ENCODE measurements around the gene CCT7. TPM values are rescaled to one million over a fixed set of nuclear protein-coding genes. Genes with fewer than 3 reads are reported as not detected.

The CCT7 gene
- total and polyA plus RNA-seq, 2 donors (not counting 3 experiments of a cell fraction or from before 2014, with no cell fraction given) = 343 to 362 TPM

GRCh38 chr2:73250872-73251846, 17.1 kb downstream of the CCT7 start:
- Histone ChIP-seq H3K9me1 (replicated peaks; ENCODE audit: control insufficient read depth, extremely low read depth, insufficient read depth, low read length) (no peaks in the 10 kb centered on the region), H3K4me2 (ENCODE audit: insufficient read depth, low read length) (no peak overlapping the region), H4K20me1 (replicated peaks; ENCODE audit: control insufficient read depth, extremely low read depth, insufficient read depth, low read length) (no peaks in the 10 kb centered on the region), H3K27ac (ENCODE audit: insufficient read depth, low read depth, low read length) (no peak overlapping the region), H3K9me3 (replicated peaks; ENCODE audit: control insufficient read depth, insufficient read depth, low read length) (no peaks in the 10 kb centered on the region), H3K36me3 (ENCODE audit: control insufficient read depth in 2 of 2, extremely low read depth in 1 of 2, insufficient read depth in 2 of 2, low read length in 2 of 2) (peaks cover 29 to 64% of the 10 kb centered on the region in 2 experiments), H3K4me3 (replicated peaks in 1 of 3; ENCODE audit: insufficient read depth in 1 of 3, low read depth in 1 of 3, low read length in 3 of 3) (no peak overlapping the region), H3K9ac (replicated peaks; ENCODE audit: extremely low read depth, insufficient read depth, low read length) (no peak overlapping the region), H3K4me1 (ENCODE audit: control insufficient read depth, extremely low read depth, insufficient read depth, low read length) (no peaks in the 10 kb centered on the region), H2AFZ (ENCODE audit: low read depth, low read length) (no peak overlapping the region), H3K79me2 (ENCODE audit: control insufficient read depth, insufficient read depth, low read length) (peaks cover 10% of the 10 kb centered on the region), H3K27me3 (ENCODE audit: control insufficient read depth in 2 of 2, insufficient read depth in 2 of 2, low read length in 2 of 2) (no peaks in the 10 kb centered on the region)
- no peak for DNase-seq (ENCODE audit: low read depth, low spot score)
- intact Hi-C loops (cut with micrococcal nuclease) = no loop called here
- ChIA-PET POLR2A (interaction anchor here (0.7 kb wide), 1 partner anchor 17 kb away, joined by 5 read pairs; the partner anchor contains the start of gene CCT7), CTCF (interaction anchor here (1.2 kb wide), 1 partner anchor 9 kb away, joined by 5 read pairs; no protein-coding TSS in a partner anchor)
- TF ChIP-seq MYC (IDR thresholded peaks at IDR 0.05; ENCODE audit: low read depth, low read length) = no peak
- TF ChIP-seq JUN (IDR thresholded peaks at IDR 0.05; ENCODE audit: borderline replicate concordance, insufficient read depth, insufficient read length, low read depth) = no peak
- no peak for TF ChIP-seq MAX (IDR thresholded peaks at IDR 0.05; ENCODE audit: insufficient read depth, insufficient read length)
- no peak for TF ChIP-seq CTCF (IDR thresholded peaks at IDR 0.05; ENCODE audit: extremely low read depth in 1 of 2, insufficient read depth in 1 of 2, low read depth in 1 of 2, low read length in 2 of 2)
- no peak for TF ChIP-seq POLR2A (IDR thresholded peaks at IDR 0.05; ENCODE audit: low read depth, low read length)
- TF ChIP-seq EZH2 (IDR thresholded peaks at IDR 0.05; ENCODE audit: borderline replicate concordance, low read depth, low read length, severe bottlenecking) = no peak
- no peak for TF ChIP-seq GATA2 (IDR thresholded peaks at IDR 0.05; ENCODE audit: insufficient read depth, insufficient read length, low read depth, low read length)
- TF ChIP-seq FOS (IDR thresholded peaks at IDR 0.05; ENCODE audit: borderline replicate concordance, insufficient read depth, low read length) = no peak
- no peak for TF ChIP-seq POLR2AphosphoS5 (IDR thresholded peaks at IDR 0.05; ENCODE audit: insufficient read depth, low read depth, low read length)
- FAIRE-seq = no peak
- dilution Hi-C loops (cut with MboI; ENCODE audit: extremely low pct_ligation_motif_present, low sequenced_read_pairs) = no loop called here
- BruUV-seq (replicated peaks) = no TSS peak

All from endothelial cell of umbilical vein (primary cell).